HG02798 (cell line): ENCODE results near the gene ATM.
A peak's percentile ranks its signal among the peaks of the same experiment; 100 is the strongest.
"Not testable (repeated sequence)": the region's sequence is repeated elsewhere in the genome, so short reads cannot be mapped to it uniquely, and the experiment has no call there.

Experiments
- ATAC-seq: cut with Tn5 transposase; IDR thresholded peaks from one replicate; pipeline ENCODE4 v1.9.1; 2021; ENCODE audit warnings: mild to moderate bottlenecking; ENCODE audit not compliant: unreplicated experiment, poor library complexity

Gene ATM

DNA sequence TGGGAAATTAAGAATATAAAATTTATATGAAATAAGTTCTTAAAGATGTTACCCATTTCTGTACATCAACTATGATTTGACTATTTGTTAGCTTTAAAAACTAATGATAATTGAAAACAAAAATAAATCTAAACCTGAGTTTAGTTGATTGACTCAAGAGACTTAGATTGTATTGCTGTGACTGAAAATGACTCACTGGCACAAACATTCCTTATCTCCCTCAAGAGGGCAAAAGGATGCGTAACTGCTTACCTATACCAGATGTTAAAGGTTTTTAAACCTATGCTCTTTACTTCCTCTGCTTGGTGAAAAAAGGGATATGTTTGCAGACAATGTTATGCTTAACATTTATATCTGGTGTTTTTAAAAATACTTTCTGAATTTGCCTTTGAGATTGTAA, 30.3 kb downstream of the ATM start:
- ATAC-seq = no peak

DNA sequence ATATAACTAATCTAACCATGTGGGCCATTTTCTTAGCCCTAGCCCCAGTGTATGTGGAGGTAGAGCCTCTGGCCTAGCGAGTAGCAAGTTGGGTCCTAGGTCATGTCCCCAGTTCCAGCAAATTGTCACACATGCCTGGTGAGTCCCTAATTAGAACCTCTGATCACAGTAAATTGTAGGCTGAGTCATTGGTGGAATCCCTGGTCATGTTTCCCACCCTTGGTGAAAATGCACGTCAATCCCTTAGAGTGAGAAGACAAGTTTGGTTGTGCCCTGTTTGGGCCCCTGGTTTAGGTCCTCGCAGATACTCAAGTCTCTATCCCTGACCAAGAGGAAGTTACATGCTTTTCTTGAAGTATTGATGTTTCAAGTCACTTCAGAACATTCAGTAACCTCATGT, 46.7 kb downstream of the ATM start:
- ATAC-seq = no peak

DNA sequence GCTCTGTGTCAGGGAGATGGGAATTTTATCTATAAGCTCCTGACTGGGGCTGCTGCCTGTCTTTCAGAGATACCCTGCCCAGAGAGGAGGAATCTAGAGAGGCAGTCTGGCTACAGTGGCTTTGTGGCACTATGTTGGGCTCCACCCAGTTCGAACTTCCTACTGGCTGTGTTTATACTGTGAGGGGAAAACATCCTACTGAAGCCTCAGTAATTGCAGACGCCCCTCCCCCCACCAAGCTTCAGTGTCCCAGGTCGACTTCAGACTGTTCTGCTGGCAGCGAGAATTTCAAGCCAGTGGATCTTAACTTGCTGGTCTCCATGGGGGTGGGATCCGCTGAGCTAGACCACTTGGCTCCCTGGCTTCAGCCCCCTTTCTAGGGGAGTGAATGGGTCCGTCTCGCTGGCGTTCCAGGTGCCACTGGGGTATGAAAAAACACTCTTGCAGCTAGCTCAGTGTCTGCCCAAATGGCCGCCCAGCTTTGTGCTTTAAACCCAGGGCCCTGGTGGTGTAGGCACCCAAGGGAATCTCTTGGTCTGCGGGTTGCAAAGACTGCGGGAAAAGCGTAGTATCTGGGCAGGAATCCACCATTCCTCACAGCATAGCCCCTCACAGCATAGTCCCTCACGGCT, 54.2 kb downstream of the ATM start:
- not testable (repeated sequence) for ATAC-seq

DNA sequence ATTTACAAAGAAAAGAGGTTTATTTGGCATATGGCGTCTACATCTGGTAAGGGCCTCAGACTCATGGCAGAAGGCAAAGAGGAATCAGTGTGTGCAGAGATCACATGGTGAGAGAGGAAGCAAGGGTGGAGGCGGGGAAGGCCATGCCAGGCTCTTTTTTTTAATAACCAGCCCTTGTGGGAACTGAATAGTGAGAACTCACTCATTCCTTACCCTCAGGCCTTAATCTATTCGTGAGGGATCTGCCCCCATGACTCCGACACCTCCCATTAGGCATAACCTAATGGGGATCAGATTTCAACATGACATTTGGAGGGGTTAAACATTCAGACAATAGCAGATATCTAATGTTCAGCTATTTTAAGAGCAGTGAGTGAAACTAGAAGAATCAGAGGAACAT, 55.7 kb downstream of the ATM start:
- ATAC-seq = no peak

DNA sequence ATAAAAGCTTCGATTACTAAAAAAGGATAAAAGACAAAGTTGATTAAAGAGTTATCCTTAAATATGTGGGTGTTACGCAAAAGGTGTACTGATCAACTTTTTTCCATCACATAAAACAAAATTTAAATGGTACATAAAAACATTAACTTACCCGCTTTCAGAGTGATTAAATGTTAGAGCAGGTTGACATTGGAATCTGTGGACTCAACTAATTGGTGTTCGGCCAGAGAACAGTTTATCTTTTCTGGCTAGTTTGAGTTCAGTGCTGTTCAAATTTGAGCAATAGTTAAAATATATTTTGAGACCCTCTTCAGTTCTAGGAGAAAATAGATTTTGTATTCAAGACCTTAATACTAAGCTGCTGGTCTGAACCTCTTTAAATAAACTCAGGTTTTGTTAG, 56.1 kb downstream of the ATM start:
- no peak for ATAC-seq

DNA sequence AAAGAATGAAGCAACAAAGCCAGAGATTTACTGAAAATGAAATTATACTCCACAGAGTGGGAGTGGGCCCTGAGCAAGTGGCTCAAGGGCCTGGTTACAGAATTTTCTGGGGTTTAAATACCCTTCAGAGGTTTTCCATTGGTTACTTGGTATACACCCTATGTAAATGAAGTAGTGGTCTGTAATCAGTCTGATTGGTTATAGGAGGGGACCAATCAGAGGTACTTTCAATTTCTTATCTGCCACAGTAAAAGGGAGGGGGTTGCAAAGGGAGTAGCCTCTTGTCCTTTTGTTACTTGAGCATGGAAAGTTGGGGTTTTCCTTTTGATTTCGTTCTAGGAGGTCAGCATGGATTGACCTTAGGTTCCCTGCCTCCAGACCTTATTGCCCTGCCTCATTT, 63.5 kb downstream of the ATM start:
- ATAC-seq = no peak

DNA sequence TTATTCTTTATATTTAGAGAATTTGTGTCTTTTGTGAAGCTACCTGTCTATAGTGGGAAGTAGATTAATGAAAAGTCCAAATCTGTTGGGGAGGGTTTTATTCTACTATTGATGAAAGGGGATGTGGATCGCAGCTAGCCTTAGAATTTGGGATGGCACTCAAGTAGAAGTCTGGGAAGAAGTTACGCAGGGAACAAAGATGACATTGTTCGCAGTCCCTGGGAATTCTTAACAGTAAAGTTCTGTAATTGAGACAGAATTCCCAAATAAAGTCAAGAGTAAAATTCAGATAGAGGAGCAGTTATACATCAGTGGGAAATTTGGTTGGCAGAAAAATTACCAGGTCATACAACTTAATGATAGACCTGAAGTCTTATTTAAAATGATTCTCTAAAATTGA, 64.1 kb downstream of the ATM start:
- ATAC-seq = no peak

DNA sequence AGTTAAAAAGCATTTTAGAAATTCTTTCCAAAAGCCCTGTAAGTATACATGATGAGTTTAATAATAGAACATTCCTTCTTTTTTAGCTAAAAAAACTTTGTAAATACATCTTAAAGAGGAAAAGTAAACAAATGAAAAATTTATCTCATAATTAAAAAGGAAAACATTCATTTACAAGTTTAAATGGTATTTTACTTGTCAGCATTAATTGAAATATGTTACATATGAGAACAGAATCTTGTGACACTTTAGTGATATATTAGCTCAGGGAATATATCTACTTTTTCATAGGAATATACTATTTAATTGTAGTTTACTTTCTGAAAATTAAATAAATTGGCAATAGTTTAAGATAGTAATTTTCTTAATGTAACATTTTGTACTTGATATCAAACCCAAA, 66.2 kb downstream of the ATM start:
- not testable (repeated sequence) for ATAC-seq

DNA sequence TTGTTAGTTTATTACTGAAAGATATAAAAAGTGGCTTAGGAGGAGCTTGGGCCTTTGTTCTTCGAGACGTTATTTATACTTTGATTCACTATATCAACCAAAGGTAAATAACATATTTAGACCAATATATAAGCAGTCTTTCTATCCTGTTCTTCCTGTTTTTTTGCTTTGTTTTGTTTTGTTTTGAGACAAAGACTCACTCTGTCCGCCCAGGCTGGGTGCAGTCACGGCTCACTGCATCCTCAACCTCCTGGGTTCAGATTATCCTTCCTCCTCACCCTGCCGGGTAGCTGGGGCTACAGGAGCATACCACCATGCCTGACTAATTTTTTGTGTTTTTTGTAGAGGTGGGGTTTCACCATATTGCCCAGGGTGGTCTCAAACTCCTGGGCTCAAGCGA, 66.8 kb downstream of the ATM start:
- ATAC-seq = no peak

DNA sequence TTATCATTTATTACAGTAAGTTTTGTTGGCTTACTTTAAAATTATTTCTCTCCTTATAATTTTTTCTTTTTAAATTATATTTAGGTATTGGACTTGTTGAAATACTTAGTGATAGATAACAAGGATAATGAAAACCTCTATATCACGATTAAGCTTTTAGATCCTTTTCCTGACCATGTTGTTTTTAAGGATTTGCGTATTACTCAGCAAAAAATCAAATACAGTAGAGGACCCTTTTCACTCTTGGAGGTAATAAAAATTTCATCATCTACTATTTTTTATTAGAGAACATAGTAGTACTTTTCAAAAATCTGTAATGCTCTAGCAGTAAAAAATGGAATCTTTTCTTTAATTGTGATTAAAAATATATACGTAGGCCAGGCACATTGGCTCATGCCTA, 70.4 kb downstream of the ATM start:
- ATAC-seq = no peak

DNA sequence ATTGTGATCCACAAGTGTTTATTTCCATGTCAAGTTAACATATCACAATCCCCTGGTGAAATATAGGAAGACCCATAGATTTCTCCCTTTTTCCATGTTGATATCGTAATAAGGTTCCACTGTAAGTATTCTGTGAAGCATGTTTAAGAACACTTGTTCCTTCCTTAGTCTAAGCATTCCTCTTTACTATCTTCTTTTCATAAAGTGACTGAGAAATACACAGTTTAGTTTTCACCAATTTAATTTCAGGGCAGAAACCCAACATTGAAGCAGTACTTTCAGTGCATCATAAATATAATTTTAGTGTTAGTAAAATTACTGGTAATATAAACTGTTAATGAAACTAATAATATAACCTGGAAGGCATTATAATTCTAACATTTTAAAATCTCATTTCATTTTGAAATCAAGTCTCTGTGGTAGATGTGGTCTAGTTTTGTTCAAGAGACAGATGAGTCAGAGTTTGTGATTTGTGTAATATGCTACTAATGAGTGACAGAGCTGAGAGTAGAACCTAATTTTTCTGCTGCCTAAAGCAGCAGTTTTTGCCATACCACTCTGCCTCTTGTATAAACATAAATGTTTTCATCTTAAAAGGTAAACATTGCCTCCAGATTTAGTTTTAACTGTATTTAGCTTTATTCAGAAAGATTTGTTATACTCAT, 79.4 kb downstream of the ATM start:
- ATAC-seq = peak; percentile 62

DNA sequence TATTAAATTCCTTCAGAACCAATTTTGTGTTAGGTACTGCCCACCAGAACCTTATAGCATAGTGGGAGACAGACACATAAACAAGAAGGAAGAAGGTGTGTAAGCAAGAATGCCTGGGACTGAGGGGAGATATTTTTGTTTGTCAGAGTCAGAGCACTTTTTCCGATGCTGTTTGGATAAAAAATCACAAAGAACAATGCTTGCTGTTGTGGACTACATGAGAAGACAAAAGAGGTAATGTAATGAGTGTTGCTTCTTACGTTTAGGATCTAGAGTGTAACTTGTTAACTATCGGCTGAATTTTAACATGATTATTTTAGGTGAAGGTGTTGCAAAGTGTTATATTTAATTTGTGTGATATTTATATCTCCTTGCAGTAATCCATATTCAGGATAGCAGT, 84.9 kb downstream of the ATM start:
- ATAC-seq = no peak

DNA sequence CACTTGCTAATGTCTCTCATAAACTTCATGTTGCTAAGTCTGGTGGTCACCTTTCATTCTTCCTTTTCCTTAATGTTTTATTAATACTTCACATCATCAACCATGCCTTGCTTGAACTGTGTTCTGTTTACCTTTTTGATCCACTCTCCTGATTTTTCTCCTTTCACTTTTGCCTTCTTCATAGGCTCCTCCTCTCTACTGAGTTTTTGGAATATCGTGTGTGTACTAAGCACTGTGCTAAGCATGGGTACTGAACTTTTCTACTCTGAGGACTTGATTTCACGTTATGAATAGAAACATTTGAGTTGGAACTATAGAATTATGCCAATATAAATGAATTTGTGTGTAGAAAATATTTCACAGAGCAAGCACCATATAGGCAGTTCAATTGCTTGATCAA, 90.6 kb downstream of the ATM start:
- no peak for ATAC-seq

DNA sequence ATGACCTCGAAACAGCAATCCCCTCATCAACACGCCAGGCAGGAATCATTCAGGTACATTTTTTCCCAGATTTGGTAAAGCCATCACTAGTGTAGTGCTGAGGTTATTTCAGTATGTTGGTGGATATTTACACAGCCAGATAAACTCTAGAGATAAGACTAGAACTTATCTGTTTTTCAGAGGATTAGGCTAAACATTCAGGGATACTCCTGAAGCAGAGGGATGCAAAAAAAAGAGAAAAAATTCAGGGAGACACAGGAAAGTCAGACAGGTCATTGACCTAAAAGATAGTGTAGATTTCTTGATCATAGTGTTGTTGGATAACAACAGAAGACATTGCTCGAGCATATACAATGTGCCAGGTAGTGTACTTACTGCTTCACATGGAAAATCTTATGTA, 93.2 kb downstream of the ATM start:
- ATAC-seq = no peak

DNA sequence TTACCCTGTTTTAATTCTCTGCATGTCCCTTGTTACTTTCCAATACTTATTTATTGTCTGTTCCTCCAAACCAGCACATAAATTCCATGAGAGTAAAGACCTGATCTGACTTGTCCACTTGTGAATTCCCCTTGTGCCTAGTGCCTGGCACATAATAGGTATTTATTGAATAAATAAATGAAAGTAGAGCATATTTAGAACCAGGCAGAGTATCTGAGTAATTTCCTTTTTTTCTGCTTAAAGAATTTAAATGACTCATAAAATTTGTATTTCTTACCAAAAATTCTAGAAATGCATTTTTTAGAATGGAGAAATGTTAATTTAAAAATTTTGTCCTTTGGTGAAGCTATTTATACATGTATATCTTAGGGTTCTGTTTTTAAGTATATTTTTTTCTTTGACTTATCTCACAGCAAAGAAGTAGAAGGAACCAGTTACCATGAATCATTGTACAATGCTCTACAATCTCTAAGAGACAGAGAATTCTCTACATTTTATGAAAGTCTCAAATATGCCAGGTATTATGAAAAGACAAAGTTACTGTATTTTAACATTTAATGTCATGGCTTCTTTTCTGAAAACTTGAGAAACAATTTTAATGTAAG, 96.8 kb downstream of the ATM start:
- ATAC-seq = no peak

DNA sequence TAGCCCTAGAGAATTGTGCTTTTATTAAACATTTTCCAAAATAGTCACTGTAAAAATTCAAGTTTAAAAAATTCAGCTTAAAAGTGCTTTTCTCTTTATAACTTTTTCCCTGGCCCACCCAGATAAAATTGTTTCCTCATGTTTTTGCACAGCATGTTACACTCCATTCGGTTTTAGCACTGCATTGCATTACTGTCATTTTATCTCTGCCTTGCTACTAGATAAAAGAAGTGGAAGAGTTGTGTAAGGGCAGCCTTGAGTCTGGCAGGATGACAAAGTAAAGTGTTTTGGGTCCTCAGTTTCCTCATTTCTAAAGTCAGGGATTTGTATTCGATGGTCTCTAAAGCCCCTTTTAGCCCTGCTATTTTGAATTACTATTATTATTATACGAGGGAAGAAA, 99.8 kb downstream of the ATM start:
- ATAC-seq = no peak

DNA sequence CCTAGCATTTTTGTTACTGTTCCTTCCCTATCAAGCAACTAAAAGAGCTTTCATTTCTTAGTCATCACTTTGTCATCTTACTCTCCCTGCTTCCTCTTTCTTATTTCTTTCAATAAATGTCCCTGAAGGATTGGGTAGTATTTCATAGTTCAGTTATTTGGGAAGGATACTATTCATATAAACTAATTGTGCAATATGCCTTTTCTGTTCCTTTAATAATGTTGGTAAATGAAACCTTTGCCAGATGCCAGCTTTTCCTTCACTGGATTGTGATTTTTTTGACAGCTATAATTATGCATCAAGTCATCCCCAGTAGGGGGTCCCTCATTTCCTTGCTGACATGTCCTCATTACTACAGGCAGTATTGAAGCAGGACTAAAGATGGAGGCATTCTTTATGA, 101.7 kb downstream of the ATM start:
- no peak for ATAC-seq

DNA sequence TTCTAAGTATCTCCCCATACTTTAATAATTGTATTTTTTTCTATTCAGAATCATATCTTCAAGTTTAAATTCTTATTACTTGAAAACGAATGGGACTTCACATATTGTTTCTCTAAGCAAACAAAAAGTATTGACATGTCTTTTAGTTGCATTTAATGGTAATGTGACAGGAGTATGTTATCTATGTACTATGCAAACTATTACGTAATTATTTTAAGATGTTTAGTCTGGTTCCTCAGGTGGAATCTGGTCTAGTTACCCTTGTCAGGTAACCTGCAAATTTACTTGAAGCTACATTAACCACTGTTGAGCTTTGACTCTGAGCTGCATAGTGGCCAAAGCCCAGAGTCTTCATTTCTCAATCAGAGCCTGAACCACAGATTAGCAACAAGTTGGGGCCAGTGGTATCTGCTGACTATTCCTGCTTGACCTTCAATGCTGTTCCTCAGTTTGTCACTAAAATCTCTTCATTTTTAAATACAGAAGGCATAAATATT, 110.6 kb downstream of the ATM start:
- no peak for ATAC-seq

DNA sequence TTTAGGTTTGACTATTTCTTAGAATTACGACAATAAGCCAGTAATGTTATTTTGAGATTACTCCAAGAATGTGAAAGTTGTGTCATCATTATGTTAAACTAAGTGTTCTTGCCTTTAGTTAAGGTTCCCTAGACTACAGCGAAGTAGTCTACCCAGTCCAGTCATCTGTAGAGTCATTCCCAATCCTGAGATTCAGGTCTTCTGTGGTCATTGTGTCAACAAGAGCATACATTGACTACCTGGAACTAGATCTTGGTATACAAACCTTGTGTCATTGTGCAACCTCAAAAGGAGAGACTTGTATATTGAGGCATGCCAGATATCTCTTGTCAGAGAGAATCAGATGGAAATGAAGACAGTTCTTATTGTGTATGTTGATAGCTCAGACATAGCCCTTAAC, 115.9 kb downstream of the ATM start:
- no peak for ATAC-seq

DNA sequence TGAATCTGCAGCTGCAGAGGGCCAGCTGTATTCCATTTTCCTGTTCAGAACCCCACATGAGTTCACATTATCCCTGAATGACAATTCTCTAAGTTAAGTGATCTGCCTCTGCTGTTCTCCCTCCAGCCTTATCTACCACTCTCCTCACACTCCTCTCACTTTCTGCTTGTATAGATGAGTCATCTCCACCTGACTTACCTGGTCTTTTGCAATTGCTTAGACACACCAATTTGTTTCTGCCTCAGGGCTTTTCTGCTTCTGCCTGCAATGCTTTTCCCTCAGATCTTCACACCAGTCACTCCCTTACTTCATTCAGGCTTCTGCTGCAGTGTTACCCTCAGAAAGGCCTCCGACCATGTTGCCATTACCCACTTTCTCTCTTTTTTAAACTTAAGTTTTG, 118.1 kb downstream of the ATM start:
- ATAC-seq = no peak

DNA sequence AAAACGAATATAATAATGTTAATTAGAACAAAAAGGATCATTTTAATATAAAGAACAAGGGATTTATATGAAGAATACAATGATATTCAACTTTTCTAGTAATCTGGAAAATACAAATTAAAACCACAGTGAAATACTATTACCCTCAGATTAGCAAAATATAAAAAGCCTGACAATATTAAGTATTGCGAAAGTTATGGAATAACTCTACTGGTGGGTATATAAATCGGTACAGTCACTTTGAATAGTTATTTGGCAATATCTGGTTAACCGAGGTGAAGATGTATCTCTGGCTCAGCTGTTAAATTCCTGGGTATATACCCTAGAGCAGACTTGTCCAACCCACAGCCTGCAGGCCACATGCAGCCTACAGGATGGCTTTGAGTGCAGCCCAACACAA, 118.8 kb downstream of the ATM start:
- no peak for ATAC-seq

DNA sequence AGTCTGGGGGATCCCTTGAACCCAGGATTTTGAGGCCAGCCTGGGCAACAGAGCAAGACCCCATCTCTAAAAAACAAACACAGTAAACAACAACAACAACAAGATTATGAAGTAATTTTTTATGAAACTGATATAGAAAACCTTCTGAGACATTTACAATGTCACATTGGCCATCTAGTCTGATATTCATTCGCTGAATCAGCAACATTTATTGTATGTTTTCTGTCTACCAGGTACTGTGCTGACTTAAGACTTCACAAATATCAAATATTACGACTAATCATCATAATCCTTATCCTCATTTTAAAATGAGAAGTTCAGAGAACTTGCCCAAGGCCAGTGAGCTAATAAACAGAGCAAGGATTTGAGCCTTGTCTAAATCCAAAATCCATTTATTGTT, 120.8 kb downstream of the ATM start:
- ATAC-seq = no peak
